Measurements from ENCODE around the gene CLTA. TPM values are rescaled to one million over a fixed set of nuclear protein-coding genes. Genes with fewer than 3 reads are reported as not detected.
"Not testable (repeated sequence)": the region's sequence is repeated elsewhere in the genome, so short reads cannot be mapped to it uniquely, and the experiment has no call there.

The CLTA gene
- polyA plus RNA-seq, 6 donors from 2014 or later, result 55.3 to 98.1 (median 86.9) TPM

- H3K9me3 Mint-ChIP-seq; ATAC-seq (ENCODE audit: low read depth in 2 of 2); H3K4me1 Mint-ChIP-seq; DNase-seq; H3K27me3 Mint-ChIP-seq; H3K4me3 Mint-ChIP-seq: not testable (repeated sequence)
- peak overlapping the region in 2 of 6 donors; percentile 76 to 90 for H3K27ac Mint-ChIP-seq
- peaks cover 9 to 11% of the 10 kb centered on the region in 2 donors for H3K36me3 Mint-ChIP-seq
These were observed 48.5 kb downstream of the CLTA start for GRCh38 chr9:36239205-36239604.

DNA sequence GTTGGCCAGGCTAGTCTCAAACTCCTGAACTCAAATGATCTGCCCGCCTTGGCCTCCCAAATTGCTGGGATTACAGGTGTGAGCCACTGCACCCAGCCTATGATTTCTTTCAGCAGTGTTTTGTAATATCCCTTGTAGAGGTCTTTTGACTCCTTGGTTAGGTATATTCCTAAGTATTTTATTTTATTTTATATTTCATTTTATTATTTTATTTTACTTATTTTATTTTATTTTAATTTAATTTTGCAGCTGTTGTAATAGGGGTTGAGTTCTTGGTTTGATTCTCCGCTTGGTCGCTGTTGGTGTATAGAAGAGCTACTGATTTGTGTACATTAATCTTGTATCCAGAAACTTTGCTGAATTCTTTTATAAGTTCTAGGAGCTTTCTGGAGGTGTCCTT is 49.0 kb downstream of the CLTA start:
- peaks cover 9 to 11% of the 10 kb centered on the region in 2 donors for H3K36me3 Mint-ChIP-seq
- H3K27ac Mint-ChIP-seq, result peak overlapping the region in 2 of 6 donors; percentile 38 to 90
- H3K9me3 Mint-ChIP-seq; H3K4me1 Mint-ChIP-seq; DNase-seq; H3K4me3 Mint-ChIP-seq; H3K27me3 Mint-ChIP-seq; ATAC-seq (ENCODE audit: low read depth in 2 of 2): not testable (repeated sequence)

GRCh38 chr9:36245906-36246305 is 55.2 kb downstream of the CLTA start:
- Mint-ChIP-seq H3K27ac (no peak overlapping the region), H3K27me3 (no peaks in the 10 kb centered on the region), H3K9me3 (no peaks in the 10 kb centered on the region), H3K4me1 (peaks cover 9 to 27% (median 13%) of the 10 kb centered on the region in 3 donors), H3K4me3 (no peak overlapping the region), H3K36me3 (peaks cover 6 to 8% of the 10 kb centered on the region in 2 donors)
- ATAC-seq (ENCODE audit: low read depth in 2 of 2), result no peak
- no peak for DNase-seq

DNA sequence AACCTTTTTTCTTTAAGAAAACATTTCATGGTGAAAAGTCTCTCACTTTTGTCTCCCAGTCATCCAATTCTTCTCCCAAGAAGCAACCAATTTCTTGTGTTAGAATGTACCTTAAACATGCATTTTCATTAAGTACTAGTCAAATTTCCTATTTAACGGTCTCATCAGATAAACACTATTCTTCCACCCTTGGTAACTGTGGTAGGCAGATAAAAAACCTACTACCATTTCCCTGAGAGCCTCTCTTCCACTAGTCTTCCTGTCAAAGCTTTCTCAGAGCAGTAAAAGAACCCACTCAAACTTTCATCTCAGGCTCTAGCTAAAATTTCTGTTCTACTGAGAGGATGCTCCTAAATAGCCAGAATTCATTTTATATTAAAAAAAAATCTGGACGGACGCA is 56.6 kb downstream of the CLTA start:
- no peak overlapping the region for H3K4me3 Mint-ChIP-seq
- DNase-seq (no peak), ATAC-seq (ENCODE audit: low read depth in 2 of 2) (no peak)
- H3K9me3 Mint-ChIP-seq, result no peaks in the 10 kb centered on the region
- peaks cover 6 to 7% of the 10 kb centered on the region in 2 donors for H3K36me3 Mint-ChIP-seq
- peaks cover 14 to 33% (median 15%) of the 10 kb centered on the region in 3 donors for H3K4me1 Mint-ChIP-seq
- no peaks in the 10 kb centered on the region for H3K27me3 Mint-ChIP-seq
- no peak overlapping the region for H3K27ac Mint-ChIP-seq

DNA sequence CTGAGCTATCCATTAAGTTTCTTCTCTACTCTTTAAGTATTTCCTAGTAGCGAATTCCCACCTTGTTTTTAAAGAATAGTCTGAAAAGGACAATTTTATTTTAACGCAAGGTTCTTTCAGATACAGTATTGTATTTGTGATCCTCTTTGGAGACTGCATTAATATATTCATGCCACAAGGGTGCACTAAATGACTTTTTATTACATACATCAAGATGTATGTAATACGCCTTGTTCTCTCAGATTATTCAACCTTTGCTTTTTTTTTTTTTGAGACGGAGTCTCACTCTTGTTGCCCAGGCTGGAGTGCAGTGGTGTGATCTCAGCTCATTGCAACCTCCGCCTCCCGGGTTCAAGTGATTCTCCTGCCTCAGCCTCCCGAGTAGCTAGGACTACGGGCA is 57.3 kb downstream of the CLTA start:
- H3K4me3 Mint-ChIP-seq, result peak overlapping the region in 1 of 8 donors; percentile 12
- not testable (repeated sequence) for H3K9me3 Mint-ChIP-seq, H3K27me3 Mint-ChIP-seq, H3K36me3 Mint-ChIP-seq
- H3K27ac Mint-ChIP-seq, result peak overlapping the region in 3 of 6 donors; percentile 66 to 76 (median 75)
- peaks cover 14 to 33% (median 15%) of the 10 kb centered on the region in 3 donors for H3K4me1 Mint-ChIP-seq
- ATAC-seq (ENCODE audit: low read depth in 2 of 2) (peak; percentile 58 to 61), DNase-seq (peak; percentile 7)

DNA sequence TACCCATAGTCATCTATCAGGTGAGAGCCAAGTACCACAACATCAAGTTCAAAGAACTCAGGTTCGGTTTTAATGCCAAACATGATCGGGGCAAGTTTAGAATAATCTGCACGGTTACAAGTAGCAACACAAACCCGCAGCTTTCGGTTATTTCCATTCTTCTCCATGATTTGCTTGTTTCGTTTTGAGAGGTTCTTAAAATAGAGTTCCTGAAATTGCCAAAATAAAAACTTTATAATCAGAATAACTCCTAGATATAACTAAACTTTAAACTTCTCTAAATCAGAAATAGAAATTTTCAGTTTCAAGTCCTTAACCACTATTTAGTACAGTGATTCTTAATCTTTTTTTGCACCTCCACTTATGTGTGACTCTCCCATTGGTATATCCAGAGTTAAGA is 58.5 kb downstream of the CLTA start:
- no peak for ATAC-seq (ENCODE audit: low read depth in 2 of 2)

GRCh38 chr9:36250079-36250478 is 59.4 kb downstream of the CLTA start:
- H3K27me3 Mint-ChIP-seq, result no peaks in the 10 kb centered on the region
- ATAC-seq (ENCODE audit: low read depth in 2 of 2) (no peak), DNase-seq (no peak)
- no peak overlapping the region for H3K4me3 Mint-ChIP-seq
- peak overlapping the region in 3 of 6 donors; percentile 0 to 45 (median 15) for H3K27ac Mint-ChIP-seq
- peaks cover 6 to 7% of the 10 kb centered on the region in 2 donors for H3K36me3 Mint-ChIP-seq
- peaks cover 14 to 35% (median 15%) of the 10 kb centered on the region in 3 donors for H3K4me1 Mint-ChIP-seq
- no peaks in the 10 kb centered on the region for H3K9me3 Mint-ChIP-seq

More for the DNA sequence above, 58.5 kb downstream of the CLTA start:
- Mint-ChIP-seq H3K9me3 (no peaks in the 10 kb centered on the region), H3K27ac (peak overlapping the region in 2 of 6 donors; percentile 33 to 82), H3K4me3 (peak overlapping the region in 1 of 8 donors; percentile 35), H3K4me1 (peaks cover 14 to 34% (median 15%) of the 10 kb centered on the region in 3 donors), H3K36me3 (peaks cover 6 to 7% of the 10 kb centered on the region in 2 donors), H3K27me3 (no peaks in the 10 kb centered on the region)
- DNase-seq, result no peak

GRCh38 chr9:36251428-36251827 is 60.7 kb downstream of the CLTA start:
- Mint-ChIP-seq H3K27me3 (no peaks in the 10 kb centered on the region), H3K27ac (peak overlapping the region in 1 of 6 donors; percentile 32), H3K9me3 (no peaks in the 10 kb centered on the region), H3K4me1 (peaks cover 14 to 38% (median 15%) of the 10 kb centered on the region in 3 donors), H3K4me3 (no peak overlapping the region), H3K36me3 (peaks cover under 1% of the 10 kb centered on the region in 2 donors)
- DNase-seq, result no peak
- no peak for ATAC-seq (ENCODE audit: low read depth in 2 of 2)

DNA sequence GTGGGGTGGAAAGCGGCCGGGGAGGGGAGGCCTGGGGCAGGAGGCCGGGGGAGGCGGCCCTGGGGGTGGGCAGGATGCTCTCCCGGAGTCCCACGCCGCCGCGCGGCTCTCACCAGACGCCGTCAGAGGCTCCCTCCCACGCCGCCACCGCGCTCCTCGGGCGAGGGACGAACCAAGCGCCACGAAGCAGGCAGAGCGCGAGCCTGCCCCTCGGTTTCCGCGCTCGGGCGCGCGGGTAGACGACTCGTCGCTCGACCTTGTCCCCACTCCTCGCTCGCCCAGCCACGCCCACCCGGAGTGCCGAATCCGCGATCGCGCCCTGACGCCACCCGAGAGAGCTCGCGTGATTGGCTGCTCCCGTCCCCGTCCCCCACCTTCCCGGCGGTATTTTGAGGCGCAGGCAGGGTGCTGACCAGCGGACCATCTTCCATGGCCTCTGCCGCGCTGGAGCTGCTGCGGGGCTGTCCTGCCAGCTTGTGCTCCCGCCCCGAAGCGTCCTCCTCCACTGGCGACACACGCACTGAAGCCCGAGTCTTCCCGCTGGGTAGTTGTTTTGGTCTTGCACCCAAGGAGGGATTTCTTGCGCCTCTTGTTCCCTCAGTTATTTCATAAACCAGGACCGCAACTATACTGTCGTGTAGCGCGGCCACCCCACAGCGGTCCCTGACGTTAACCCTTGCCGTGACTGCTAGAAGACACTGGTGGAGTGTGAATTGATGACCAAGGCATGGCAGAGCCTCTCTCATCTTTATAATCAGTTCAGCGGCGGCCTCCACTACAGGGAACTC is 67.7 kb downstream of the CLTA start, which contains the start of gene GNE:
GNE (minus strand) TSS at position 241 of the 788 bp plus-strand sequence. CDS start 9,093 bp downstream, outside the sequence.
- Mint-ChIP-seq H3K4me1 (peaks cover 0 to 25% (median 6%) of the 10 kb centered on the region in 3 donors), H3K4me3 (peak within 1 kb of the TSS; percentile 94 to 98 (median 98)), H3K36me3 (no peaks in the 10 kb centered on the region), H3K27ac (peak within 1 kb of the TSS; percentile 93 to 98 (median 96)), H3K27me3 (no peaks in the 10 kb centered on the region), H3K9me3 (no peaks in the 10 kb centered on the region)
- DNase-seq (peak; percentile 95), ATAC-seq (ENCODE audit: low read depth in 2 of 2) (peak; percentile 85 to 86)

GRCh38 chr9:36258996-36259533 is 68.3 kb downstream of the CLTA start:
- H3K9me3 Mint-ChIP-seq, result no peaks in the 10 kb centered on the region
- no peaks in the 10 kb centered on the region for H3K27me3 Mint-ChIP-seq
- peaks cover 0 to 25% (median 6%) of the 10 kb centered on the region in 3 donors for H3K4me1 Mint-ChIP-seq
- peak overlapping the region; percentile 94 to 98 (median 98) for H3K4me3 Mint-ChIP-seq
- no peaks in the 10 kb centered on the region for H3K36me3 Mint-ChIP-seq
- DNase-seq, result no peak
- ATAC-seq (ENCODE audit: low read depth in 2 of 2), result no peak
- H3K27ac Mint-ChIP-seq, result peak overlapping the region; percentile 93 to 98 (median 96)

Other genes starting within 250 kb of the CLTA start
- not detected for gene OR2S2, start 232.8 kb upstream of the CLTA start, polyA plus RNA-seq (ENCODE audit: low read depth in 6 of 6)
- gene RECK, start 154.0 kb upstream of the CLTA start, polyA plus RNA-seq (ENCODE audit: low read depth in 6 of 6), result 10 to 100 TPM in 4 of 6 donors, 1 to 10 TPM in 2; 7.9 to 14.2 (median 11.2) TPM
- gene GLIPR2, start 54.2 kb upstream of the CLTA start, polyA plus RNA-seq (ENCODE audit: low read depth in 6 of 6), result 10 to 100 TPM; 32.7 to 49.7 (median 48.2) TPM
- gene CCIN, start 21.5 kb upstream of the CLTA start, polyA plus RNA-seq (ENCODE audit: low read depth in 6 of 6), result under 1 TPM in 1 of 6 donors, not detected in 5; 0.17 TPM
- 10 to 100 TPM in 1 of 6 donors, 1 to 10 TPM in 5; 4.9 to 10.4 (median 8.7) TPM for gene GNE, start 67.5 kb downstream of the CLTA start, polyA plus RNA-seq (ENCODE audit: low read depth in 6 of 6)
- 10 to 100 TPM; 21.8 to 30.7 (median 24.1) TPM for gene RNF38, start 209.3 kb downstream of the CLTA start, polyA plus RNA-seq (ENCODE audit: low read depth in 6 of 6)

Measured in naive B cell (primary cell).